GM12874 (cell line): ENCODE measurements around the gene CCR9.

ENCODE experiments used
- TF ChIP-seq, protein P1 (sequence below): IDR thresholded peaks from 2 replicates; pipeline ENCODE4 v1.5.1; 2011; ENCODE audit warnings: low read depth, mild to moderate bottlenecking, control low read depth, low read length, moderate library complexity; ENCODE audit not compliant: insufficient read depth

Gene CCR9

GRCh38 chr3:45848392-45848791, 38.0 kb upstream of the CCR9 start:
- TF ChIP-seq, protein P1, sequence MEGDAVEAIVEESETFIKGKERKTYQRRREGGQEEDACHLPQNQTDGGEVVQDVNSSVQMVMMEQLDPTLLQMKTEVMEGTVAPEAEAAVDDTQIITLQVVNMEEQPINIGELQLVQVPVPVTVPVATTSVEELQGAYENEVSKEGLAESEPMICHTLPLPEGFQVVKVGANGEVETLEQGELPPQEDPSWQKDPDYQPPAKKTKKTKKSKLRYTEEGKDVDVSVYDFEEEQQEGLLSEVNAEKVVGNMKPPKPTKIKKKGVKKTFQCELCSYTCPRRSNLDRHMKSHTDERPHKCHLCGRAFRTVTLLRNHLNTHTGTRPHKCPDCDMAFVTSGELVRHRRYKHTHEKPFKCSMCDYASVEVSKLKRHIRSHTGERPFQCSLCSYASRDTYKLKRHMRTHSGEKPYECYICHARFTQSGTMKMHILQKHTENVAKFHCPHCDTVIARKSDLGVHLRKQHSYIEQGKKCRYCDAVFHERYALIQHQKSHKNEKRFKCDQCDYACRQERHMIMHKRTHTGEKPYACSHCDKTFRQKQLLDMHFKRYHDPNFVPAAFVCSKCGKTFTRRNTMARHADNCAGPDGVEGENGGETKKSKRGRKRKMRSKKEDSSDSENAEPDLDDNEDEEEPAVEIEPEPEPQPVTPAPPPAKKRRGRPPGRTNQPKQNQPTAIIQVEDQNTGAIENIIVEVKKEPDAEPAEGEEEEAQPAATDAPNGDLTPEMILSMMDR = no peak

DNA sequence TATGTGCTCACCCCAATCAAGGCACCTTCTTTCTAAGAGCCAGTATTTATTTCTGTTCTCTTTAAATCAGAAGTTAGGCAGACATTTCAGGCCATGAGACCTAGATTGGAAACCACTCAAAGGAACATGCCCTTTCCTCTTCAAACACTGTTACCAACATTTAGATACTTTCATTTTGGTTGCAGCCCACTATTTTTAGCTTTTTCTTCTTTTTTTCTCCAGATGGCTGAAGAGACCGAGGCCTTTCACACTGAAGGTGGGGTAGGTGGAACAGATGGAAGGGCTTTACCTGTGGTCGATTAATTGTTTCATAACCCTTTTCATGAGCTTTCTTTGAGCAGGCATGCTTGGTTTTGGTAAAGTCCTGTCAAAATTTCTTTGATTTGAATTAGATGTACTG, 33.5 kb upstream of the CCR9 start:
- TF ChIP-seq, protein P1 = no peak

DNA sequence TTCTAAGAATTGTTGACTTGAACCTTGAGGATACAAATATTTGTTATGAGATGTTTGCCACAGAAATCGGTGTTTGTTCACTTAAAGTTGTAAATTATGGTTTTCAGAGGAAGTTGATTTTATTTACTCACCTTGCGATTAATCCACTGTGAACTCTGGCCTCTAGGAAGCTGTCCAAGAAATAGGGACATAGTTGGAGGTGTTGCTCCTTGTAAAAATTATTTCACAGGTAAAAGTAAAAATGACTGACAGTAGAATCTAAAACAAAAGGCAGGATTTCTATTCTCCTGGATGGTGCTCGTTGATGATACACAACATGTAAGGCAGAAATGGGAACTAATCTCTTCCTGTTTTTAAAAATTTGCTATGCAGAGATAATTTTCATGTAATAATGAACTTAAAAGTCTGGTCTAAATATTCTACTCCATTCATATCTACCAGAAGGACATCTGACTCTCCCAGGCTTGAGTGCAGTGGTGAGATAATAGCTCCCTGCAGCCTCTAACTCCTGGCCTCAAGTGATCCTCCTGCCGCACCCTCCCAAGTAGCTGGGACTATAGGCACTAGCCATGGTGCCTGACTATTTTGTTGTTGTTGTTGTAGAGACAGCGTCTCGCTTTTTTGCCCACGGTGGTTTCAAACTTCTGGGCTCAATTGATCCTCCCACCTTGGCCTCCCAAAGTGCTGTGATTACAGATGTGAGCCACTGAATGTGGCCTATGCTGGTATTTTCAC, 27.4 kb upstream of the CCR9 start:
- TF ChIP-seq, protein P1 = no peak

DNA sequence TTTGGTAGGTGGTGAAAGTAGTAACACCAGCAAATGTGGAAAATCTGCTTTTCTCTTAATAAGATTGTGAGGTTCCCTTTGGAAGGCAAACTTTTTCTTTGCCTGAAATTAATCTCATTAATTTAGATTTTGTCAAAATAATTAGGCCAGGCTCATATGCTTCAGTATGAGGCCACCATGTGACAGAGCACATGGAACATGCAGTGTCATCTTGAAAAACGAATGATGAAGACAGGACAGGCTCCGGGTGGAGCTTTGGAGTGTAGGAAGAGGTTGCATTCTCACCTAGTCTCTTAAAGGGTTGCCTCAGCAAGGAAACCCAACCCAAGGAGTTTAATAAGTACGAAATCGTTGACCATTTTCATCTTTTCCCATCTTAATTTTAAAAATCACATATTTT, 25.9 kb upstream of the CCR9 start:
- TF ChIP-seq, protein P1 = no peak

DNA sequence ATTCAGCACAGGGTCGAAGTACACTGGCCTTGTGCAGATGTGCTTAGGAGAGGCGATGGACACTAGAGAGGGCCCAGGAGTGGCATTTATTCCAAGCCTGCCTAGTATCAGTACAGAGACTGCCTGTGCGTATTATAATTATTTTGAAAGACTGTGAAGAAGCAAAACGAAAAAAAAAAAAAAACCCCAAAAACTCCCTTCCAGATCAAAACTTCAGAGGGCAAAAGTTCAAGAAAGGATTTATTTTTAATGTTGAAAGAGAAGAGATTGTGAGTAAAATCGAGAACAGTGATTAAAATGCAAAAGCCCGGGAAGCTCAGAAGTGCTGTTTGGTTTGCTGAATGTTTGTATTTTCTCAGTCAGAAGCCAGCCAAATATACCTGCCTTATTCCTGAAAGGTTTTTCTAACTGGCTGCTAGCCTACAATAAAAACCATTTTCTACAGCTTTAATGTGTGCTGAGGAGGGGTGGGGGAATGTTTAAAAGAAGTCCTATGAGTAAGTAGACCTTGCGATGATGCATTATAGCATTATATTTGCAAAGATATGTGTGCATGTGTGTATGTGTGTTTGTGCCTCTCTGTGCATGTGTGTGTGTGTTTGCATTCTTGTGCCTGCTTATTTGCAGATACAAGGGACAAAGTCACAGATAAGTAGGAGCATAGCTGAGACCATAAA, 25.2 kb upstream of the CCR9 start:
- TF ChIP-seq, protein P1 = no peak

DNA sequence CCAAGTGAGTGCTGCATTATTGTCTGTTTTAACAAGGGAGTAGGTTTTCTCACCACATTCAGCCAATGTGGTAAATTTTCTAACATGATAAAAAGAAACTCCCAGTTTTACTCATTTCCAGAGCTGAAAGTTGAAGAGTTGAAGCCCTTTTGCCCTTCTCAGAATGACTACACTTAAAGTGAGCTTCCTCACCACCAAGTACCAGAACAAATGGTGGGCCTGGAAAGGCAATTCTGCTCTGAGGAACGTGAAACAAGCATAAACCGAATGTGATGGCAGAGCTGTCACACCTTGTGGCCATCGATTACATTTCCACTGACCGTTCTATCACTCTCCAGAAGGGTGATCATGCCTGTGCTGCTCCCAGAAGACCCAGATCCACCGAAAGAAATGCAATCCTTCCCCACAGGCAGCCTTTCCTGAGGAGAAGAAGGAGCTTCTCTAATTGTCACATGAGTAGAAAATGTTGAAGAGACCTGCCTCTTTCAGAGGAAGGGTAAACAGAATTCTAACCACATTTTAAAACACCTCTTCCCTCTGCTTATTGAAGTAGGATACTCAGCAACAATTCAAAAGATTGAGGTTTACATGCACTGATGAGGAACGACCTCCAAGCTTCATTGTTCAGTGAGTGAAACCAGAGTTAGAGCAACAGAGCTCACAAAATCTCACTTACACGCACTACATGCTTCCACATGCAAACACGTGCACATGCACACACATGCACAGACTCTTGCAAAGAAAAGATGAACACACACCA, 21.4 kb upstream of the CCR9 start:
- TF ChIP-seq, protein P1 = no peak

GRCh38 chr3:45865563-45865962, 20.8 kb upstream of the CCR9 start:
- TF ChIP-seq, protein P1 = no peak
